ENCODE results near the gene AMZ1. TPM values are rescaled to one million over a fixed set of nuclear protein-coding genes. Genes with fewer than 3 reads are reported as not detected.

Gene AMZ1
- total and polyA plus RNA-seq, 10 of the 15 experiments (the other 5 are each of a cell fraction or from before 2014, with no cell fraction given), result 0.02 to 2.0 (median 0.69) TPM

- TF ChIP-seq ZNF592 (IDR thresholded peaks at IDR 0.05), result no peak
- TF ChIP-seq PAX5 (IDR thresholded peaks at IDR 0.05; ENCODE audit: borderline replicate concordance, low read depth, low read length), result no peak
- no peak for TF ChIP-seq RELB (IDR thresholded peaks at IDR 0.05; ENCODE audit: low read depth)
- TF ChIP-seq JUND (IDR thresholded peaks at IDR 0.05; ENCODE audit: low read depth, low read length), result no peak
- peak; percentile 51 for TF ChIP-seq PBX3 (IDR thresholded peaks at IDR 0.05; ENCODE audit: insufficient replicate concordance, low read depth, low read length)
- TF ChIP-seq ZNF207 (IDR thresholded peaks at IDR 0.05; ENCODE audit: borderline replicate concordance), result no peak
- 0 out of 4 replicates have a peak, but pooled peaks of 1 of the 2 experiments have one; percentile 12 for TF ChIP-seq IKZF2 (IDR thresholded peaks at IDR 0.05)
- TF ChIP-seq DPF2 (IDR thresholded peaks at IDR 0.05), result no peak
- TF ChIP-seq IKZF1 (conservative IDR thresholded peaks at IDR 0.05), result no peak
- no peak for TF ChIP-seq ELK1 (IDR thresholded peaks at IDR 0.05; ENCODE audit: low read depth, low read length)
- no peak for TF ChIP-seq GABPA (IDR thresholded peaks at IDR 0.05; ENCODE audit: low read depth)
- no peak for TF ChIP-seq E2F8 (IDR thresholded peaks at IDR 0.05; ENCODE audit: low read depth, partially characterized antibody)
Measured at GRCh38 chr7:2760098-2760889, 72.3 kb downstream of the AMZ1 start (continued).

Measured in GM12878 (cell line).